ENCODE data around the gene SYPL1.

Gene SYPL1

GRCh38 chr7:106064771-106065574, 47.1 kb downstream of the SYPL1 start:
- peak; percentile 66 for DNase-seq

DNA sequence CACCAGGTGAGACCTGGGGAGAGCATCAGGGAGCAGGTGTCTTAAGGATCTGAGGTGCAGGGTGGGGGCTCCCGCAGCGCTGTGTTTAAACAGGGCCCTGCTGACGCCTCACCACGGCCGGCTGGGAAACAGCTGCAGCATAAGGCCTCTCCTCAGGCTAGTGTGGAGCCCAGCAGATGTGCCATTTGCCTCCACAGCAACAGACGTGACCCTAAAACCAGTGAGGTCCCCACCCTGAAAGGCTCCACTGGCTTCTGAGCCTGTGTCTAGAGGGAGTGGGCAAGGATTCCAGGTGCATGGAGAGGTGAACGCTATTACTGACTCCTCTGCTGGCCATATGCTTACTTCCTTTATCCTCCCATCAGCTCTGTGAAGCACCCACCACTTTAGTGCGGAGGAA, 47.8 kb downstream of the SYPL1 start:
- DNase-seq, result no peak

- no peak for DNase-seq
Measured at GRCh38 chr7:106063692-106064091, 48.4 kb downstream of the SYPL1 start.

DNA sequence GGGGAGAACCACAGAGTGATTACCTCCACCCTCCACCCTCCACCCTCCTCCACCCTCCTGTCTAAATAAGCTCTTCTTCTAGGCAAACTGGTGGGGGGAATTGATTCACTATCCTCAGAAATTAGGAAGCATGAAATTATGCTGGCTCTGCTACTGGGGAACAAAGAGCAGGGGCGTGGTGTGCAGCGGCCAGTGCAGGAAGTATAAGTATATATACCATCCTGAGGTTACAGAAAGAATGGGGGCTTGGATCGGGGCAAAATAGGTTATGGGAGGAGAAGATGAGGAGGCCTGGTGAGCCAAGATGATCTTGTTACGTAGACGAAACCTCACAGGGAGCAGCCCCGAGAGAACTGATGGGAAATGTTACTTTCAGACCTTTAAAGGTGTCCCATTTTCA, 49.1 kb downstream of the SYPL1 start:
- no peak for DNase-seq

- DNase-seq, result no peak
Measured at GRCh38 chr7:106062521-106062931, 49.6 kb downstream of the SYPL1 start.

GRCh38 chr7:106062006-106062405, 50.1 kb downstream of the SYPL1 start:
- DNase-seq, result no peak

DNA sequence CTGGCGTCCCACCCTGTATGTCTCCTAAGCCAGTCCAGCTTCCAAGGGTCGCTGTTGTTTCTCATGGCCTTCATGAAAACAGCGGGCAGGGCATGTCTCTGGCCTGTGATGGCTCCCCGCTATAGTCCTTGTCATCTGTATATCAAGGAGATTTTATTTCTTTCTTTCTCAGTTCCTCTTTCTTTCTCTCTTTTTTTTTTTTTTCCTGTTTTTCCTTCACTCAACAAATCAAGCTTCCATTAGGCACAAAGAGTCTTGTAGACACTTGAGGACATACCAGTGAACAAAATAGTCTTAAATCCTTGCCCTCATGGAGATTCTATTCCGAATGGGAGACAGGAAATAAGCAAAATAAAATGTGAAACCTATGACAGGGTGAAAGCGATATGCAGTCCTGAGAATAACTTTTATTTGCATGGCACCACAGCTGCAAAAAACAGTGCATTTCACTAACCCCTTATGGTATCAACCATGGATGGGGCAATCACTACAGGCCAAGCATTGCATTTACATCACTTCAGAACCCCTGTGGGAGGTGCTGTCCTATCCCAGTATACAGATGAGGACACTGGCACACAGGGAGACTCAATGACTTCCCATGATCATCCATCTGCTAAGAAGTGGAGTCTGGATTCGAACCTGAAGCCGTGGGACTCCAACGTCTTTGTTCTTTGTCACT, 50.7 kb downstream of the SYPL1 start:
- no peak for DNase-seq

DNA sequence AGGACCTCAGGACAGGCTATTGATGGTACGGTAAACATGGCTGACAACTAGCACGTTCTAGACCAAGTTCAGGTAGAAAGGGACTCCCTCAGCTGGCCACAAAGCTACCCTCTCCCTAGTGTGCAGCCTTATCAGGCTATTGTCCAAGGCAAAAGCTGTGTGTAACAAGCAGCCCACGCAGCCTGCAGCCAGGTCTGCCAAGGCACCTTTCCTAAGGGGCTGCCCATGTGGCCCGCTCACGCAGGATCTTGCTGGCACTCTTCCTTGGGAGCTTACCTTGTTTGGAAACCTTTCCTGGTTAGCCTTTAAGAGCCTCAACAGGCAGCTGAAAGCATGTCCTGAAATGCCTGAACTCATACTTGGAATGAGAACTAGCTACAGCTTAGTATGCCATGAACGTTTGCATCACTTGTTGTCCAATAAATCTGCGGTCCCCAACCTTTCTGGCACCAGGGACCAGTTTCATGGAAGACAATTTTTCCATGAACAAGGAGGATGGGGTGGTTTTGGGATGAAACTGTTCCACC, 51.7 kb downstream of the SYPL1 start:
- no peak for DNase-seq

- DNase-seq, result no peak
Measured at GRCh38 chr7:106059556-106059955, 52.6 kb downstream of the SYPL1 start.

GRCh38 chr7:106058928-106059324, 53.2 kb downstream of the SYPL1 start:
- no peak for DNase-seq

DNA sequence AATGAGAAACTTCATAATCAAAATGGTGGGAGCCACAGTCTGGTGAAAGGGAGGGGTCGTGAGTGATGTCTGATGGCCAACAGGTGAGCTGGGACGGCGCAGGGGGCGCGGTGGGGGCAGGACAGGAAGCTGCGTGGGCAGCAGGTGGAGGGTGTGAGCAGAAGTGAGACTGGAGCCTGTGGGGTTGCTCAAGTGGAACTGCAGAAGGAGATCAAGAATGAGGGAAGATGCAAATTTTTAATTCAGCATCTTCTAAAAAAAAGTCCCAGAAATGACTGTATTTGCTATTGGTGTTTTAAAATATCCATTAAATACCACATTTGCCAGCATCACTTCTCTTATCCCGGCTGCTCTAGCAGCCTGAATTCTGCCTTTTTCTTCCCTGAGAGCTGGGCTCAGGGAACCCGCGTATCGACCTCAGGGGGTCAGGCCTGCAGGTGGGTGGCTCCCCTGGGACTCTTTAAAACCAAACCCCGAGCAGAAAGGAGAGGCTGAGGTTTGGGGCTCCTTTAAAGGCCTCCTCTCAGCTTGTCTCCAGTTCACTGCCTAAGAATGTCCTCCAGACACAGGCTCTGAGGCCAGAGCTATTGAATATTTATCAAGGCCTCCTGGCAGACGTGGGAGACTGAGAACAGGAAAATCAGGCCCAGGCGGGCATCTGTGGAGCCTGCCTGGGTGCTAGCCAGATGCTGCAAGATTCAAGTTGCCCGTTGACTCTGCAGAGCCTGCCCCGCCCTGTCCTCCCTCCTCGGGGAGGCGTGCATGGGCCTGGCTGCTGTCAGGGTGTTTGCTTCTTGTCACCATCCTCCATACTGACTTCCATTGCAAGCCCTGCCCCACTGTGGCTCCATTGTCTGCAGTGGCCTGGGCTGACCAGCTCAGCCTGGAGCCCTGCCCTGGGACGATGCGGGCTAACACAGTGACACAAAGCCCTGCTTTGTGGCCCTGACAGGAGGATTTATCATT, 53.9 kb downstream of the SYPL1 start:
- no peak for DNase-seq

- DNase-seq, result no peak
Measured at GRCh38 chr7:106057204-106057961, 54.7 kb downstream of the SYPL1 start.

DNA sequence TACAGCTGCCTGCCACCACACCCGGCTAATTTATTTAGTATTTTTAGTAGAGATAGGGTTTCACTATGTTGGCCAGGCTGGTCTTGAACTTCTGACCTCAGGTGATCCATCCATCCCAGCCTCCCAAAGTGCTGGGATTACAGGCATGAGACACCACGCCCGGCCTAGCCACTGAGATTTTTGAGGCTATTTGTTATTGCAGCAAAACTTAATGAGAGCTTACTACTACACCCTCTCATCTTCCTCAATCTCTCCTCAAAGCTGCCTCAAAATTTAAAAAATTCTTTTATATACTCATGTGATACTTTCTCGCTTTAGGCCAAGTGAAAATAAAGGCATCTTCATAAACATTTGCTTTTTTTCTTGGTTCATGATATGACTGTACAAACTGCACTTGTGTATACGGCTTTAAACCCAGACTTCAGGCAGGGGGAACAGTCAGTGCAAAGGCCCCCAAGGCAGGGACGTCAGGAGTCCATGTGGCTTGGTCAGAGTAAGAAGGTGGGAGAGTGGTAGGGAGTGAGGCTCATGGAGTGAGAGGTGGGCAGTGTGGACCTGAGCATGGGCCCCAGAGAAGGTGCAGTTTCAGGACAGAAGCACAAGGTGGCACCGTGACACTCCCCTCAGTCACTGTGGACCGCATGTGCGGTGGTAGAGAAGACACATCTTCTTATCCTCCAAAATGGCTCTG, 55.5 kb downstream of the SYPL1 start:
- DNase-seq, result peak; percentile 16

- no peak for DNase-seq
Measured at GRCh38 chr7:106054971-106055532, 57.1 kb downstream of the SYPL1 start.

DNA sequence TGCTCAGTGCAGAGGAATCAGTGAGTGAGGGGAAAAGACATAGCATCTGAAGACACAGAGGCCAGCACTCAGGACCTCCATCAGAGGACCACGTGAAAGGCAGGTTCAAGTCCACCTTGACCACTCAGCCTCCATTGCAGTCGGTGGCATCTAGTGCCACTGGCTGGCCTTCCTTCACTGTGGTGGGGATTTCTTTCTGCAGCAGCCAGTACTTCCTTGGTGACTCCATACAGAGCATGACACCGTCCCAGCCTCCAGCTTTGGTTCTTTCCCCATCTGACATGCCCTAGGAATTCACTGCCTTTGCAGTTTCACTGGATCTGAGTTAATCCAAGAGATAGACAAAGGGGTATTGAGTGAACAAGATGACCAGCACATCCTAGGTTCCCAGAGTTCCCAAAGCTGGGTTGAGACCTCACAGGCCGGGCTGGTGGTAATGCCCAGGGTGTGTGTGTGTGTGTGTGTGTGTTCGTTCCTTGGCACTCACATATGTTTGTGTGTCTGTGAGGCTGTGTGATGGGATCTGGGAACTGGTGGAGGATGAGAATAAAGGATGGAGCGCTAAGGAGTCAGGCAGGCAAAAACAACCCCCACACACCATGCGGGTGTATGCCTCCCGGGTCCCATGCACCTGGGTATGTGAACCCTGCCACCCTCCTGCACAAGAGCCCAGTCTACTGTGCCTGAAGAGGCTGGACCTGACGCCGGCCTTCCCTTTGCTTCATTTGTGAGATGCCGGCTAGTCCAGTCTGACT, 57.8 kb downstream of the SYPL1 start:
- no peak for DNase-seq

DNA sequence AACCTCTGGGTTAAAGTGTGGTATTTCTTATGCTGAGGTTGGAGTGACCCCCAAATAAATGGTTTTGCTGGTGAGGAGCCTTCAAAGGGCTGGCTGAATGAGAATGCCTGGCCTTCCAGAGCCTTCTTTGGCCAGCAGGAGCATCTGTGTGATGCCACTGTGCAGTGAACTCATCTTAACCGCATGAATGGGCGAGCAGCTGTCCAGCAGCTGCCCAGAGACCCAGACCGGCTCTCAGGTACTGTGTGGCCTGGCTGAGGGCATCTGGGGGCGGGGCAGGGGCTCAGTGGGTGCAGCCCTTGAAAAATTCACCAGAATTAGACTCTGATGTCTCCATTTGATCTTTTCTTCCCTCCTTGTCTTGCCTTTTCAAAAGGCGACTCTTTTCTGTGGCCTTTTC, 59.0 kb downstream of the SYPL1 start:
- DNase-seq, result no peak

DNA sequence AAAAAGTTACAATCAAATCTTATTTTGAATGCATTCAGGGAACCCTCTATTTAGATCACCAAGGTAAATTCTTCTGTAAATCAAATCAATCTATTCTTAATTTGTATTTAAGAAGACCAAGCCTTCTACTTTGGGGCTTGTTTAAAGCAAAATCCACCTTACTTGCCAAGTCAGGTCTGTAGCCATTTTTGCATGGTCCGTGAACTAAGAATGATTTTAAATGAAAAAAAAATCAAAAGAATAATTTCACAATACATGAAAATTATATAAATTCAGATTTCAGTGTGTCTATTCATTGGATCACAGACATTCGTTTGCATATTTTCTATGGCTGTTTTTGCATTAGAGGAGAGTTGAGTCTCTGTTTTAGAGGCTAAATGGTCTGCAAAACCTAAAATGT, 59.4 kb downstream of the SYPL1 start:
- DNase-seq, result no peak

DNA sequence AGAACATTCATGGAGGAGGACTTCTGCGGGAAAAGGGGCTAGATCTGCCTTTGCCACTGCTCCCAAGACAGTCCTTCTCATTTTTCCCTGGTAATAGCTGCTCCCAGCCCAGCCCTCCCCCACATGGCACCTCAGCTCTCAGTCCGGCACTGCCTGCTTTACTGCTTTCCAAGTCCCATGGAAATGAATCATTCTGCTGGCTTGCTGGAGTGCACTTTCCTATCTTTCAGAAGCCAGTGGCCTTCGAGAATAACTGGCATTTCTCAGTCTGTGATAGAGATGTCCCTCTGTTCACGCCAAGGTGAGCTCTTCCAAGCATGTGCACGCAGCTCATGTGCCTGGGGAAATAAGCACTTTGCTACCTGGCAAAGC, 61.4 kb downstream of the SYPL1 start:
- DNase-seq, result no peak

DNA sequence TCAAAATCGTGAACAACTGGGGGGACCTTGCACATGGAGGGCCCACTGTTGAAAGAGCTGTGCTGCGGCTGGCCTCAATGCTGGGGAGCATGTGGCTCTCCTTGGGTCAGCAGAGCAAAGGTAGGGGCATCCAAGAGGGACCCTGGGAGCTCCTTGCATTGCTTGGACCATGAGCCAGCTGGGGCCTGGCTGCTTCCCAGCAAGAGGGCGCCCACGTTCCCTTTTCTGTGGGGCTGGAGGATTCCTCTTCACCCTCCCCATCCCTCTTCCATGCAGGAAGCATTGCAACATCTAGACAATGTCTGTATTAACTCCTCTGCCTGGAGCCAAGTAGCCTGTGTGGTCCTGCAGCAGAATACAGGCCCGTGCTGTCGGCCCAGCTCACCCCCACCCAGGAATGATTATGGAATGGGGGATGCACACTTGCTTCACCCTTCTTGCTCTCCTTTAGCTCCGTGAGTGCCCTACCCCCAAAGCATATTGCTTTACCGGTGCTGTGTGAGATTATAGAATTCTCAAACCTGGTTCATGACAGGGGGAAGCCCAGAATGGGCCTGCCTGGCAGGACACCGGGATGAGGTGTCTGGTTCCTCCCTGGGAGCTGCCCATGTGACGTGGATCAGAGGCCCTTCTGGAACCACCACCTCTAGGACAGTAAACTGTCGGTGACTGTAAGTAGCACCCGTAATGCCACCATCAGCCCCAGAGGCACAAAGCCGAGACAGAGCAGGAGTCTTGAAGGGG, 61.9 kb downstream of the SYPL1 start:
- DNase-seq, result no peak
